Muscle of leg (tissue), 11 donors: ENCODE measurements around the gene WDR73. TPM values are rescaled to one million over a fixed set of nuclear protein-coding genes. Genes with fewer than 3 reads are reported as not detected.
A peak's percentile ranks its signal among the peaks of the same experiment; 100 is the strongest.

Source experiments
- DNase-seq: peaks from one replicate; pipeline ENCODE4 v3.0.0; 2013
- H3K27ac ChIP-seq: one replicate; pipeline ENCODE4 v1.5.1; 2013; ENCODE audit warnings: mild to moderate bottlenecking, low read length, control low read depth
- H3K27me3 ChIP-seq: one replicate; pipeline ENCODE4 v1.6.1; 2013; ENCODE audit warnings: low read length; ENCODE audit not compliant: control insufficient read depth, insufficient read depth
- H3K36me3 ChIP-seq: one replicate; pipeline ENCODE4 v1.6.1; 2013; ENCODE audit warnings: low read length; ENCODE audit not compliant: control insufficient read depth, insufficient read depth
- H3K4me1 ChIP-seq: one replicate; pipeline ENCODE4 v1.6.1; 2013; ENCODE audit warnings: low read length; ENCODE audit not compliant: control insufficient read depth, insufficient read depth
- H3K4me3 ChIP-seq: one replicate; pipeline ENCODE4 v1.5.1; 2013; ENCODE audit warnings: low read length, control low read depth
- H3K9me3 ChIP-seq: replicated peaks from 2 replicates; pipeline ENCODE4 v1.6.1; 2013; ENCODE audit warnings: low read depth, low read length; ENCODE audit not compliant: control insufficient read depth
- WGBS: methylation state at CpG from one replicate; pipeline ENCODE4 v1.1.5; 2013; ENCODE audit warnings: missing lambda C conversion rate; ENCODE audit not compliant: insufficient coverage; 5-methylcytosine and 5-hydroxymethylcytosine counted together
- polyA plus RNA-seq, 8 donors: library from polyadenylated mRNA; unstranded; fragments of 120-200 nt; gene quantifications; one replicate each; pipeline versions ENCODE4 v1.2.1 to v1.2.3, GENCODE V29; 2013; ENCODE audit warnings: inconsistent platforms in 1 of 8, low replicate concordance in 1 of 8; ENCODE audit not compliant: insufficient read length in 8 of 8, insufficient read depth in 1 of 8
- total RNA-seq: library from RNA; stranded (reverse); fragments of 120-200 nt; gene quantifications from one replicate; pipeline ENCODE4 v1.2.4, GENCODE V29; 2013

Gene WDR73
- total and polyA plus RNA-seq, 9 donors = 12.8 to 21.3 (median 17.9) TPM

DNA sequence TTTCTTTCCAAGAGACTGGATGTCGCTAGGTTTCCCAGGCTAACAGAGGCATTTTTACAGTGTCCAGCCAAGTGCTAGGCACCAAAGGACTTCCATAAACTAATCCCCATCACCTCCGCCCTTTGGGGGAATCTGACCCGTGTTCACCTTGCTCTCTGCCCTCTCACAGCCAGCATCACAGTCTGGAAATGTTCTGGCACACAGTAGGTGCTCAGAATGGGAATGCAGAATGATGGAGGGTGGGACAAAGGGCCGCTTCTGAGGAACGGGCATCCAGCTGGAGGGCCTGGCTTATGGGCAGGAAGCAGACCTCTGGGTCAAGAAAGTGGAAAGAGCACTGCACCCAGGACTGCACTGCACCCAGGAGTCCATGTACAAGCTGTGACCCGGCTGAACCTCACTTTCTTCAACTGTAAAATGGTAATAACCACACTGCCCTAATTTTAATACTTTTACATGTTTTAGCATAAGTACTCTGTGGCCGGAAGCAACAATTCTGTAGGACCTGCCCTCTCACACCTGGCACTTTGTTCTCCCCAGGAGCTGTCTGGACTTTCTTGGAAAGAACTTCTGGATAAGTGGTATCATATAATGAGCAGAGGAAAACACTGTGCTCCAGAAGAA, 4.8 kb upstream of the WDR73 start:
- H3K27me3 ChIP-seq = no peaks in the 10 kb centered on the region
- peak overlapping the region; percentile 52 for H3K4me3 ChIP-seq
- no peaks in the 10 kb centered on the region for H3K9me3 ChIP-seq
- 40% methylated on average over 3 of the region's 7 CpGs for WGBS
- peaks cover 24% of the 10 kb centered on the region for H3K4me1 ChIP-seq
- H3K36me3 ChIP-seq = peaks cover 4% of the 10 kb centered on the region
- H3K27ac ChIP-seq = no peak overlapping the region
- no peak for DNase-seq

DNA sequence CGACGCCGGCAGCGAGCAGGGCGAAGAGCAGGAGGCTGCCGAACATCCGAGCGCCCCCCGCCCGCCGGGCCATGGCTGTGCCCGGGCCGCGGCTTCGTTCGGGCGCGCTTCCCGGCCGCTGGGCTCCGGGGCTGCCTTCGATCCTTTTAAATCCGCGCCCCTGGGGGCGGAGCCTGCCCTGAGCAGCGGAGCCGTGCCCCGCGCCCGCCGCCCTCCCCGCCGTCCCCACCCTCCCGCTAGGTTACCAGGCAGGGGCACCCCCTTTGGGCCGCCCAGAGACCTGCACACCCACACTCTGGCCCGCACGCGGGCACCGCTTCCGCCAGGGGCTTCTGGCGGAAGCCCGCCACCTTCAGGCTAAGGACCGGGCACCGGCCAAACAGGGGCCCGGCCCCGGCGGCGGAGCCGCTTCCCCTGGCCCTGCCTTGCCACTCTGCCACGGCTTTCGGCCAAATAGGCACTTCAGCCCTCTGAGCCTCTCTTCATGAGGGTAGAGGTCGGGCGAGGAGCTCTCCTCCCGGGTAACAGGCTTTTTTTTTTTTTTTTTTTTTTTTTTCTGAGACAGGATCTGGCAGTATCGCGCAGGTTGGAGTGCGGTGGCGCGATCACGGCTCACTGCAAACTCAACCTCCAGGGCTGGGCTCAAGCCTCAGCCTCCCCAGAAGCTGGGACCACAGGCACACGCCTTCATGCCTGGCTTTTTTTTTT, 4.2 kb upstream of the WDR73 start, which contains the start of gene NMB:
TSS of gene NMB (minus strand) at position 120 of the 708 bp plus-strand sequence. CDS start at position 73, 47 bp downstream.
- H3K9me3 ChIP-seq = no peaks in the 10 kb centered on the region
- H3K27me3 ChIP-seq = no peaks in the 10 kb centered on the region
- DNase-seq = peak; percentile 83
- H3K4me1 ChIP-seq = peaks cover 28% of the 10 kb centered on the region
- 1% methylated on average over 48 of the region's 61 CpGs for WGBS
- H3K27ac ChIP-seq = peak within 1 kb of the TSS; percentile 69
- peak within 1 kb of the TSS; percentile 52 for H3K4me3 ChIP-seq
- peaks cover 4% of the 10 kb centered on the region for H3K36me3 ChIP-seq

- no peak for DNase-seq
Measured at GRCh38 chr15:84657748-84658079, 3.6 kb upstream of the WDR73 start.

GRCh38 chr15:84656972-84657371, 2.9 kb upstream of the WDR73 start:
- Histone ChIP-seq H3K4me3 (no peak overlapping the region), H3K9me3 (no peaks in the 10 kb centered on the region), H3K27ac (no peak overlapping the region), H3K27me3 (no peaks in the 10 kb centered on the region), H3K4me1 (peaks cover 35% of the 10 kb centered on the region), H3K36me3 (peaks cover 8% of the 10 kb centered on the region)
- no peak for DNase-seq
- WGBS = 80% methylated on average over 7 of the region's 7 CpGs

More at GRCh38 chr15:84657748-84658079, 3.6 kb upstream of the WDR73 start:
- 10% methylated on average over 16 of the region's 17 CpGs for WGBS
- H3K9me3 ChIP-seq = no peaks in the 10 kb centered on the region
- peak overlapping the region; percentile 52 for H3K4me3 ChIP-seq
- peaks cover 34% of the 10 kb centered on the region for H3K4me1 ChIP-seq
- H3K27me3 ChIP-seq = no peaks in the 10 kb centered on the region
- H3K36me3 ChIP-seq = peaks cover 4% of the 10 kb centered on the region
- H3K27ac ChIP-seq = no peak overlapping the region

DNA sequence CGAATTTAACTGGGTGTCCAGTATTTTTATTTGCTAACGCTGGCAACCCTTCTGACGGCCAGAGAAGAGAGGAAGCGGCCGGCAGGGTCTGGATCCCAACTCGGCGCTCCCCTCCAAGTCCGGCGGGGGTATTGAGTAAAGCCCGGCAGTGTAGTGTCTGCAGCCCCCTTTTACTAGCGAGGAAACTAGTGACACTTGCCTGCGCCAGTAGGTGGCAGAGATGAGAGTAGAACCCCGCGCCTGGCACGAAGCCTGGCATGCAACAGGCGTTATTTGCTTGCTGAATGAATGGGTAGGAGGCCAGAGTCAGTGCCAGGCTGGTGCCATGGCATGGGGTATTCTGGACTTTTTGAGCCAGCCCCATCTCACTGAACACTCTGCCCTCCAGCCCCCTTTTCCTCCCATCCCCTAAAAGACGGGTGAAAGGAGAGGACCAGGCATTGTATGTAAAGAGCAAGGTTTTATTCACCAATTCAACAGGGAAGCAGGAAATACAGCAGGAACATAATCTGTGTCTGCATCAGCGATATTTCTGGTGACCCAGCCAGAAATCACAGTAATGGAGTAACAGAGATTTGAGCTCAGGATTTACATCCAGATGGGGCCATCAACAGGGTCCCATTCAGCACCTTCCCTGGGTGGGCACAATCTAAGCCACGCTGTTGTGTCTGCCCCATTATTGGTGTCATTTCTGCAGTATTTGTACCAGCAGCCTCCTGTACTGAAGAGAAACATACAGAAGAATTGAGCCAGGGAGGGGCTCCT, 788 bp upstream of the WDR73 start:
- peak; percentile 87 for DNase-seq
- H3K27me3 ChIP-seq = no peaks in the 10 kb centered on the region
- peak overlapping the region; percentile 90 for H3K27ac ChIP-seq
- 7% methylated on average over 10 of the region's 19 CpGs for WGBS
- H3K9me3 ChIP-seq = no peaks in the 10 kb centered on the region
- peaks cover 31% of the 10 kb centered on the region for H3K4me1 ChIP-seq
- peaks cover 21% of the 10 kb centered on the region for H3K36me3 ChIP-seq
- H3K4me3 ChIP-seq = peak overlapping the region; percentile 85

DNA sequence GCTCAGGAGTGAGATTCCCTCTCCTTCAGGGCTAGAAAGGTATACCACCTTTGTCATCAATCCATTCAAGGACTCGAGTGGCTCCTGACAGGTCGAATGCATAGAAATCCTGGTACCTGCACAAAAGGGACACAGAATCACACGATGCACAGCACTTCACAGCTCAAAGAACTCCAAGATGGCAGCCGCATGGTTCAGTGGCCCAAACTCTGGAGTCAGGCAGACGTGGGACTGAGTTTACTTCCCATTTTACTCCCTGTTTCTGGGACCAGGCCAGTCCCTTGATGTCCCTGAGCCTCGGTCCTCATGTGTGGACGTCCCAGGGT, 536 bp downstream of the WDR73 start:
- peak overlapping the region; percentile 91 for H3K27ac ChIP-seq
- no peak for DNase-seq
- WGBS = 20% methylated on average over 7 of the region's 7 CpGs
- H3K27me3 ChIP-seq = no peaks in the 10 kb centered on the region
- peaks cover 28% of the 10 kb centered on the region for H3K4me1 ChIP-seq
- H3K4me3 ChIP-seq = peak overlapping the region; percentile 85
- no peaks in the 10 kb centered on the region for H3K9me3 ChIP-seq
- H3K36me3 ChIP-seq = peaks cover 30% of the 10 kb centered on the region

- H3K27me3 ChIP-seq = no peaks in the 10 kb centered on the region
- H3K36me3 ChIP-seq = peaks cover 67% of the 10 kb centered on the region
- no peaks in the 10 kb centered on the region for H3K9me3 ChIP-seq
- H3K4me1 ChIP-seq = peaks cover 11% of the 10 kb centered on the region
- no peak for DNase-seq
- no peak overlapping the region for H3K4me3 ChIP-seq
- H3K27ac ChIP-seq = no peak overlapping the region
- no CpG with 5 or more reads among the region's 2 CpGs for WGBS
Measured at GRCh38 chr15:84649706-84650105, 4.4 kb downstream of the WDR73 start.

- Histone ChIP-seq H3K27ac (no peak overlapping the region), H3K9me3 (no peaks in the 10 kb centered on the region), H3K4me3 (no peak overlapping the region), H3K36me3 (peaks cover 74% of the 10 kb centered on the region), H3K4me1 (peaks cover 9% of the 10 kb centered on the region), H3K27me3 (no peaks in the 10 kb centered on the region)
- DNase-seq = no peak
- WGBS = no CpG with 5 or more reads among the region's 3 CpGs
Measured at GRCh38 chr15:84648539-84648938, 5.5 kb downstream of the WDR73 start.

DNA sequence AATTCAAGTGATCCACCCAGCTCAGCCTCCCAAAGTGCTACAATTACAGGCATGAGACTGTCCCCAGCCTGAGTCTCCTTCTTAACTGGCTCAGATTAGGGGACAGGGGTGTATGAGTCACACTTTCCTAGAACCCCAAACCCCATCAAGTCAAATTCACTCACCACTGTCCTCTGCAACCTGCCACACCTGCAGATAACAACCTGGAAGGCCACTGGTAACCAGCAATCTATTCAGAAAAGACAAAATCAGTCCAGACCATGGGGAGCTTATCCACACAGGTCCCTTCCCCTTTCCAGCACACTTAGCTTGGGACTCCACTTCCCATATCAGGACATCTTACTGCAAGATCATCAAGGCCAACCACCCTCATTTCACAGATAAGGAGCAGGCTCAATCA, 6.4 kb downstream of the WDR73 start:
- H3K27me3 ChIP-seq = no peaks in the 10 kb centered on the region
- no peaks in the 10 kb centered on the region for H3K9me3 ChIP-seq
- DNase-seq = no peak
- H3K4me3 ChIP-seq = no peak overlapping the region
- peaks cover 82% of the 10 kb centered on the region for H3K36me3 ChIP-seq
- peaks cover 1% of the 10 kb centered on the region for H3K4me1 ChIP-seq
- no peak overlapping the region for H3K27ac ChIP-seq

GRCh38 chr15:84645997-84646396, 8.1 kb downstream of the WDR73 start:
- H3K4me3 ChIP-seq = no peak overlapping the region
- peaks cover 89% of the 10 kb centered on the region for H3K36me3 ChIP-seq
- H3K9me3 ChIP-seq = no peaks in the 10 kb centered on the region
- no peak overlapping the region for H3K27ac ChIP-seq
- H3K27me3 ChIP-seq = no peaks in the 10 kb centered on the region
- WGBS = no CpG with 5 or more reads among the region's 10 CpGs
- no peak for DNase-seq
- no peaks in the 10 kb centered on the region for H3K4me1 ChIP-seq
